ENCODE measurements around the gene ADGRG3.

Gene ADGRG3

GRCh38 chr16:57681950-57682728 lies 14.0 kb downstream of the ADGRG3 start:
- DNase-seq: no peak

- no peak for DNase-seq
Observed at GRCh38 chr16:57682809-57683635, 14.9 kb downstream of the ADGRG3 start.

- DNase-seq: no peak
Observed at GRCh38 chr16:57683636-57684545, 15.8 kb downstream of the ADGRG3 start.

DNA sequence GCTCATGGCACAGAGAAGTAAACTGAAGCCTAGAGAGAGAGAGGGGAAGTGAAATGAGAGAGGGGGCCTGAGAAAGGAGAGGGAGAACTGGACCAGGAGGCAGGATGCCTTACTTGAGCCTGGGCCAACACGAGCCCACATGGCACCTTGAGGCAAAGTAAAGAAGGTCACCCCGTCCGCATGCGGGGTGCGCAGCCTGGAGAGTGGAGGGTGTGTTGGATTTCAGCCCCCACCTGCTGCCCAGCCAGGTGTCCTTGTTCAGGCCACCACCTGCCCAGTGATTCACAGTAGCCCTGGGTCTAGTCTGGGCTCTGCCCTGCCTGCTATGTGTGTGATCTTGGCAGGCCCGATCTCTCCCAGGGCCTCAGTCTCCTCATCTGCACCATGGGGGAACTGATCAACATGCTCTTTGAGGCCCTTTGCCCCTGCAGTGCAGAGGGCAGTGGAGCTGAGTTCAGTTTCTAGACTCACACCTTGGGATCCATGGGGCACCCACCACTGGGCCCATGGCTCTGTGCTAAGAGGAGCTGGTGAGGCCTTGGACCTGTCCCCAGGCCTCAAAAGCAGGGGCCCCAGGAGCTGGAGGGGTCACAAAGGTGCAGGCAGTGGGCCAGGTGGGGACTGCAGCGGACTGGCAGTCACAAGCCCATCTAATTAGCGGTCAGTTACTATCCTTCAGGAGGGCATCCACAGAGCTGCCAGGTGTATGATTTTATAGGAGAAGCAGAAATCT lies 16.7 kb downstream of the ADGRG3 start:
- no peak for DNase-seq

DNA sequence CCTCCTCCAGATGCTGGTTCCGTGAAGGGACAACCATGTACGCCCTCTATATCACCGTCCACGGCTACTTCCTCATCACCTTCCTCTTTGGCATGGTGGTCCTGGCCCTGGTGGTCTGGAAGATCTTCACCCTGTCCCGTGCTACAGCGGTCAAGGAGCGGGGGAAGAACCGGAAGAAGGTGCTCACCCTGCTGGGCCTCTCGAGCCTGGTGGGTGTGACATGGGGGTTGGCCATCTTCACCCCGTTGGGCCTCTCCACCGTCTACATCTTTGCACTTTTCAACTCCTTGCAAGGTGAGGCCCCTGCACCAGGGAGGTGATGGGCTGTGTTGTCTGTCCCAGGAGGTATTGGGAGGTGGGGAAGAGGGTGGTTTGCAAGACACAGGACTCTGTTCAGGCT lies 17.5 kb downstream of the ADGRG3 start:
- DNase-seq: no peak

DNA sequence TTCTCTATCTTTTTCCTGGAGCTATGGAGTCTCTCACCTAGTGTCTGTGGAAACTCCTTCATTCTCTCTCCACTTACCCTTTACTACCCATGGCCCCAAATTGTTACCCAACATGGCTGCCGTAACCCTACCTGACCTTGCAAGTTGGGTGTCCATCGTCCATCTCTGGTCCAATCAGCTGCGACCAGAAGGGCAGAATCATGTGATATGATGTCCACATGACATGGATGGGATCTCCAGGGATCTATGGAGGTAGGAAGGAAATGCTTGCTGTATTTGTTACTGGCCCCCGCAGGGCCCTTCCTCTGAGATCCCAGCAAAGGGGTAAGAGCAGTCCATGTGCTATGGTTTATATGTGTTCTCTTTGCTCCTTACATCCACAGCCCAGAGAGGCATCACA lies 18.5 kb downstream of the ADGRG3 start:
- no peak for DNase-seq

GRCh38 chr16:57687363-57687929 lies 19.3 kb downstream of the ADGRG3 start:
- no peak for DNase-seq

DNA sequence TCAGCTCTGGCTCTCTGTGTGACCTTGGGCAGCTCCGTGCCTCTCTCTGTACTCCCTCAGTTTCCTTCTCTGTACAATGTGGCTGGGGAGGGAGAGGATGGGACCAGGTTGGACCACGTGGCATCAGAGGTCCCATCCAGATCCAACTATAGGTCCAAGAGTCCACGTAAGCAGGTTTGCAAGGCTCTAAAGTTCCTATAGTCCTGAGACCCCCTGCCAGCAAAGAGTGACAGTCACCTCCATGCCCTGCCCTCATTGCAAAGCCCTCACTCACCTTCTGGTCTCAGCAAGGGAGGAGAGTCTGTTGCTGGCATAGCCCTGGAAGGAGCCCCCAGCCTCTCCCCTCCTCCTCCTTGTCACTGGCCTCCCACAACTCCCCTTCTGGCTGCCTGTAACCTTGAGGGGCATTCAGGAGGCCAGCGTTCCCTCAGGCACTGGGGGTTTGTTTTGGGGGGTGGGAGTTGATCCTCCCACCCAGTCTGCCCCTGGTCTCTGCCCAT lies 20.4 kb downstream of the ADGRG3 start:
- no peak for DNase-seq

DNA sequence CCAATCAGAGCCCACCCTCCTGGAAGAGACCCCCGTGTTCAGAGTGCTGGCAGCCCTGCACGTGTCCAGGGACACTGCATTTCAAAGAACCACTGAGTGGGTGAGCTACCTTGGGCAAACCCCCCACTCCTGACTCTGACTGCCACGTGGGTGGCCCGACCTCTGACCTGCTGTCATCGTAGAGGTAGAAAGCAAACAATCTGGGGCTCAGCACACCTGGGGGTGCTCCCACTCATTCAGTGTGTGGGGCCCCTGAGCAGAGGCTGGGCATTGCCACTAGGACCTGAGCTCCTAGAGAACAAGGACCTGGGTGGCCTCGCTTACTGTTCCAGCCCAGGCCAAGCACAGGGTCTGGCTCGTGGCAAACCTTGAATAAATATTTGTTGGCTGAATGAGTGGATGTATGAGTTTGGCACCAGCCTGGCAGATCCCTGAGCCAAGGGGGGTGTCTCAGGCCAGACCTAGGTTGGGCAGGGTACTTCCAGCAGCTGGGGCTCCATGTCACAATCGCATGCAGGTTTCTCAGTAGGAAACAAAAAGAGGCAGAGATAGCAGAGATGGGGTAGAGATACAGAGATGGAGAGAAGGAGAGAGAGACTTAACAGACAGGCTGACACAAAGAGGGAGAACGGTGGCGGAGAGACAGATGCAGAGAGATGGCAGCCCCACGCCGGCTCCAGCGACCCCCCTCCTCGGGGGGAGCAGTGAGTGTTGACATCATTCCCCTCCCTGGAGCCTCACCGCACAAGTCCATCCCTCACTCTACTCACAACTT lies 21.1 kb downstream of the ADGRG3 start:
- no peak for DNase-seq

DNA sequence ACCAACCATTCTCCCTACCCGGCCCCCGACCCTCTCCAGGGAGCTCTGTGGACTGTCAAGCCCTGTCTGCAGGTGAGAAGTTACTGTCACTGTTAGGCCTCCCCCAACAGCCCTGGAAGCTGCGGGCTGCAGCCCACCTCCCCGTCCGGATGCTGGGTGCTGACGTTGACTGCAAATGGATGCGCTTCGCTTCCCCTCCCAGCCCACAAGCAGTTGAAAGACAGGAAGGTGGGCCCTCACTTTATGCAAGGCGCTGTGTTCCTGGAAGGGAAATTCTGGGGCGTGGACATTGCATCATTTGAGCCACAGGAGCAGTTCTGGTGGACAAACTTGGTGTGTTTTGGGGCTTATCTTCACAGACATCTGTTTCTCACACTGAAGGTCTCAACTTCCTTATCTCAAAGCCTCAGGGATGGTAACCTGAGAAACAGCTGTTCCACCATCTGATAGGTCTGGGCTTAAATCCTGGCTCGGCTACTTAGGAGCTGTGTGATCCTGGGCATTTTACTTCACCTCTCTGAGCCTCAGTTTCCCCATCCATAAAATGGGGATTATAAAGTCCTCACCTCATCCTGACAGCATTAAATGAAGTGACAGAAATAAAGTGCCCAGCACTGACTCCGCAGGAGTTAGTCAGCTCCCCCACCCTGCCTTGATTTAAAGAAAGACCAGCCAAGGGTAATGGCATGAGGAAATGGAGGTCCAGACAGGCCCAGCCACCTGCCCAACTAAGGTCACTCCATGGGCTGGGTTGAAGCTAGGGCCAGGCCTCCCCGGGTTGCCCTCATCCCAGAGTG lies 21.9 kb downstream of the ADGRG3 start:
- DNase-seq: no peak

GRCh38 chr16:57690782-57691471 lies 22.8 kb downstream of the ADGRG3 start:
- no peak for DNase-seq

- DNase-seq: no peak
Observed at GRCh38 chr16:57692636-57693035, 24.5 kb downstream of the ADGRG3 start.

- DNase-seq: no peak
Observed at GRCh38 chr16:57693550-57693949, 25.4 kb downstream of the ADGRG3 start.

DNA sequence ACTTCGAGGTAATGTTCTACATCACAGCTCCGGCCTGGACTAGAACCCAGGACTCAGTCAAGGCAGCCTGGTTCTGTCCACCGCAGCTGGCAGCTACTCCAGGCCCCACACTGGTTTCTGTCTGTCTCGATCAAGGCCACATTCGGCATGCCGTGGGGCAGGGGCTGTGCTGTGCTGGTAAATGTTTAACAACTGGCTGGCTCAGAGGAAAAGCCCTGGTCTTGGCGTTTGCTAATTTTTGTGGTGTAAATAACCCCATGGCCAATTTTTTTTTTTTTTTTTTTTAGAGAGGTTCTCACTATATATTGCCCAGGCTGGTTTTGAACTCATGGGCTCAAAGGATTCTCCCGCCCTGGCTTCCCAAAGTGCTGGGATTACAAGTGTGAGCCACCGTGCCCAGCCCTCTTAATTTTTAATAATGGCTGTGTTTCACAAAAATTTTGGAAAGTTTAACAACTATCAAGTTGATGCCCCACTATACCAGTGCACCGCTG lies 26.2 kb downstream of the ADGRG3 start:
- no peak for DNase-seq

- DNase-seq: no peak
Observed at GRCh38 chr16:57694725-57695679, 26.9 kb downstream of the ADGRG3 start, which contains the start of gene DRC7. Gene DRC7, plus strand, starts transcription at chr16:57694806. Its CDS starts 3,144 bp downstream, at chr16:57697950.

GRCh38 chr16:57695680-57696069 lies 27.6 kb downstream of the ADGRG3 start:
- DNase-seq: no peak

DNA sequence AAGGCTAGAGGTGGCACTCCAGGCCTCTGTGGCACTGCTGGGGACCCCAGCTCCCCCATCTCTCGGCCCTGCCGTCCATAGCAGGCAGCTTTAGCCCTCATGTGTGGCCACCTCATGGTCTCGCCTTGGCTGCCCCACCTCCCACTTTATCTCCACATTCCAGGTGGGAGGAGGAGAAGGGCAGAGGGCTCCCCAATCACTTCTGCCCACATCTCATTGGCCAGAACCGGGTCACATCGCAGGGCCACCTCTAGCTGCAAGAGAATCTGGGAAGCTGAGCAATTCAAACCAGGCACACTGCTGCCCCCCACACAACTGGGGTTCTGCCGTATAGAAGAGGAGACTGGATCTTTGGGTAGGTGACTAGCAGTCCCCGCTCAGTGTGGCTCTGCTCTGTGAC lies 28.1 kb downstream of the ADGRG3 start:
- DNase-seq: no peak
